ENCODE data around the gene SLC44A3.

SLC44A3 gene

DNA sequence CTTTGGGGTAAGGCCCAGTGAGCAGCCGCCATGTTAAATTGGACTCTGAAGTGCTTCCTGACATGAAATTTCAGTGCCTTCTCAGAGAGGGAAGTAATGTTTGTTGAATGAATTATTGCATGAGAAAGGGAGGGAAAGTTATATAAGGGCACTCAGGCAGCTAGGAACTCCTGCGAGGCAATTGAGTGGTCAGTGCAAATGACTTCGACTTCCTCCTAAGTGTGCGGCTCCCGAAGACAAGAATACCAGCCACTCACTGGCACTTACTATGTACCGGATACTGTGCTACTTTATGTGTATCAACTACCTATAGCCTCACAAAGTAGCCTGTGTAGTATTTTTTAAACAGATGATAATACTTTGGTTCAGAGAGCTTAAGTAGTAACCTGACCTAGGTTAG is 54.3 kb downstream of the SLC44A3 start:
- DNase-seq (ENCODE audit: low read depth in 3 of 3) = no peak

- DNase-seq (ENCODE audit: low read depth in 3 of 3) = no peak
Measured at GRCh38 chr1:94875794-94876193, 55.6 kb downstream of the SLC44A3 start.

- no peak for DNase-seq (ENCODE audit: low read depth in 3 of 3)
Measured at GRCh38 chr1:94876362-94876761, 56.2 kb downstream of the SLC44A3 start.

DNA sequence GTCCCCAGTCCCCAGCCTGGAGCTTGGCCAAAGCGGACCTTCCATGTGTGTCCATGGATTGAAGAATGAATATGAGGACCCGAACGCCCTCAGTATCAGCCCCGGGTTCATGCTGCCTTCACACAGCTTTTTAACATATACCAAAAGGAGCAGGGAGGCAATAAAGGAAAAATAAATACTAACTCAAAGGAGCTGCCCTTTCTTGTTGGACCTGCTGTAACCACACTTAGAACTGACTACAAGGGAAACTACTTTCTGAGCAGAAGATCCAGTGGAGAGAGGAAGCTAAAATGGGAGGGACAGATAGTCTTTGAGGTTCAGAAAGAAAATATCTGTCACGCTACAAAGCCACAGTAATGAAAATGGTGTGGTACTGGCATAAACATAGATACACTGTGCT is 58.2 kb downstream of the SLC44A3 start:
- DNase-seq (ENCODE audit: low read depth in 3 of 3) = no peak

DNA sequence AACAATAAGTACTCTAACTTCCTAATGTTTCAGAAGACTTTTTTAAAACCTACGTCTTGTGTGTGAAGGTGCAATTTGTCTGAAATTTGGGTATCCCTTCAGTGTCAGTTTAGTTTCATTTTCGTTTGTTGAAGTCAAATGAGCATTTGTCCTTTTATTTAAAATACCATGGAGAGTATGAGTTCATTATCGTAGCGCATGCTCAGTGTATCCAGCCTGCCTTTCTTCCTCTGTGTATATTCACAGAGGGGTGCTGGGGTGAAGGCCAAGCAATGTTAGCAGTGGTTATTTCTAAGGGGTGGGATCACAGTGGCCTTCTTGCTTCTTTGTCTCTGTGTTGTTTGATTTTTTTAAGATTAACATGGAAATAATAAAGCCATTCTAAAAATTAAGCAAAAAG is 63.5 kb downstream of the SLC44A3 start:
- DNase-seq (ENCODE audit: low read depth in 3 of 3) = no peak

DNA sequence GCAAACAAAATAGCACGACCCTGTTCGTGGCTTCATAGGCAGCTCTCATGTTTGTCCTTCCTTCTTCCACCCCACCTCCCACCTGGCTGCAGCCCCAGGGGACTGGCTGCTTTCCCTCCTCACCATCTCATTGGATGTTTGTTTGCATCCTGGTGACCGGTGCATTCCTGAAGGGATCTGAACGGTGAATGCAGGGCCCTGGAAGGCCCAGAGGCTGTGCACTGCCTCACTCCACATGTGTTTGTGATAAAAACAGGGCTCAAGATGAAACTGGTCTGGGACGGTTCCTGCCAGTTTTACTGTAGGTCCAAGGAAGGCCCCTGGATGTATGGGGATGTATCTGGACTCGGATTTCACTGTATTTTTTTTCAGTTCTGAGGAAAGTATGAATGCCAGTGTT is 63.9 kb downstream of the SLC44A3 start:
- DNase-seq (ENCODE audit: low read depth in 3 of 3) = no peak

DNA sequence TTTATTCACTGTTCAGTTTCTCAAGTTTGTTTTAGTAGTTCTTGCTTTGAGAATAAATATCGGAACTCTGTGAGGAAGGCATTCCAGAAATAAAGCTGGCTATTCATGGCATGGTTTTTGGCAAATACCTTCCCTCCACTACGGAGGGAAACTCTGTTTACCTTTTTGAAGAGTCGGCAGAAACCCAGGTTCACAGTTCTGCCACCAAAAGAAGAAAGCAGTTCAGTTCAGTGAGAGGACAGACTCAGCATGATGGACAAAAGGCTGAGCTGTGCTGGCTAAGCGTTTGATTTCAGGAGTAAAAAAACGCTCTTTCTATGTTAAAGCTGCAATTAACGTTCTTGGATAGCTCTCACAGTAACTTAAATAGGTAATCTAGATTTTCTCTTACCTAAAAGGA is 64.3 kb downstream of the SLC44A3 start:
- no peak for DNase-seq (ENCODE audit: low read depth in 3 of 3)

- no peak for DNase-seq (ENCODE audit: low read depth in 3 of 3)
Measured at GRCh38 chr1:94886361-94886760, 66.2 kb downstream of the SLC44A3 start.

DNA sequence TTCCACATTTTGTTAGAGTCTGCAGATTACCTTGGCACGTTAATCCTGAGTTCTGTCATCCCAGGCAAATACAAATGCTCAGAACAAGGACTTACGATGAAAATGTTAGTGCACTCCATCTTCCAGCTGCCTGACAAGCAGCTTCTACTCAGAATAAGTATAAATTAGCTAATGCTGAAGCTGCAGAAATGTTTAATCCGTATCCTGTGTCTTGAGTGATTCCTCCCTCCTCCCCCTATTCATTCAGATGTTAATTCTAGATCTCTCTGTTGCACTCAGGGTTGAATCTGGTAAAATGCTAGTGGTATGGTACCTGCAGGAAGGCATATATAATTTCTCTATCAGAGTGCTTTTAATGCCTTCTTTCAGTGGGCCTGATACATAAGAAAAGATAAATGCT is 66.9 kb downstream of the SLC44A3 start:
- DNase-seq (ENCODE audit: low read depth in 3 of 3) = no peak

GRCh38 chr1:94887603-94888171 is 67.5 kb downstream of the SLC44A3 start:
- DNase-seq (ENCODE audit: low read depth in 3 of 3) = no peak

DNA sequence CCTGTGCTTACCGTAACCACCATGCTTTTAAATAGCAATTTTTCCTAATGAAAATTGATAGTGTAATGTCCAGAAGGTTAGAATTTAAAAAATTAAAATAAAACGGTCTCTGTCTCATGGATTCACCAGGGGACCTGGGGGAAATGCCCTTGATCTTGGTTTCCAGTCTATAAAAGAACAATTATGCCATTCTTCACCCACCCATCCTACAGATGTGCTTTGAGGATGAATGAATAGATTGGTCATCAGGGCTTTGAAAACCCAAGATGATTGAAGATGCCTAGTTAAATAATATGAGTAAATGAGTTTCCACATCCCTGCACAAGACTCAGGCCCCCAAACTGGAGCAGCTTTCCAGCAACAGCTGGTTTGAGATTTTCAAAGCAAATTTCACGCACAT is 68.0 kb downstream of the SLC44A3 start:
- no peak for DNase-seq (ENCODE audit: low read depth in 3 of 3)

GRCh38 chr1:94892604-94893254 is 72.6 kb downstream of the SLC44A3 start:
- no peak for DNase-seq (ENCODE audit: low read depth in 3 of 3)

GRCh38 chr1:94894630-94895029 is 74.5 kb downstream of the SLC44A3 start:
- no peak for DNase-seq (ENCODE audit: low read depth in 3 of 3)

DNA sequence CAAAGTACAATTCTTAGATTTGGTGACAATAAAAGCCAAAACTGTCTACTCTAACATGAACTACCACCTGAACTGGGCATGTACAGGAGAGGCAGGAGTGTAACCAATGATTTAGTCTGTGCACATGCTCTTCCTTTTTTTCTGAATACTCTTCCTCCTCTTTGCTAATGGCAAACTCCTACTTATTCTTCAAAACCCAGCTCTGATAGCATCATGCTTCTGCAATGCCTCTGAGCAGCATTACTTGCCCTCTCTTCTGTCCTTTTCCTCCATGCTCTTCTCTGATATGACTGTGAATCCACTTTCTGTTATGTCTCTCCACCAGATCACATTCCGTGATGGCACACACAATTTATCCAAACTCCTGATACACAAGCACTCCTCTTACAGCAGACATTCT is 75.4 kb downstream of the SLC44A3 start:
- no peak for DNase-seq (ENCODE audit: low read depth in 3 of 3)

DNA sequence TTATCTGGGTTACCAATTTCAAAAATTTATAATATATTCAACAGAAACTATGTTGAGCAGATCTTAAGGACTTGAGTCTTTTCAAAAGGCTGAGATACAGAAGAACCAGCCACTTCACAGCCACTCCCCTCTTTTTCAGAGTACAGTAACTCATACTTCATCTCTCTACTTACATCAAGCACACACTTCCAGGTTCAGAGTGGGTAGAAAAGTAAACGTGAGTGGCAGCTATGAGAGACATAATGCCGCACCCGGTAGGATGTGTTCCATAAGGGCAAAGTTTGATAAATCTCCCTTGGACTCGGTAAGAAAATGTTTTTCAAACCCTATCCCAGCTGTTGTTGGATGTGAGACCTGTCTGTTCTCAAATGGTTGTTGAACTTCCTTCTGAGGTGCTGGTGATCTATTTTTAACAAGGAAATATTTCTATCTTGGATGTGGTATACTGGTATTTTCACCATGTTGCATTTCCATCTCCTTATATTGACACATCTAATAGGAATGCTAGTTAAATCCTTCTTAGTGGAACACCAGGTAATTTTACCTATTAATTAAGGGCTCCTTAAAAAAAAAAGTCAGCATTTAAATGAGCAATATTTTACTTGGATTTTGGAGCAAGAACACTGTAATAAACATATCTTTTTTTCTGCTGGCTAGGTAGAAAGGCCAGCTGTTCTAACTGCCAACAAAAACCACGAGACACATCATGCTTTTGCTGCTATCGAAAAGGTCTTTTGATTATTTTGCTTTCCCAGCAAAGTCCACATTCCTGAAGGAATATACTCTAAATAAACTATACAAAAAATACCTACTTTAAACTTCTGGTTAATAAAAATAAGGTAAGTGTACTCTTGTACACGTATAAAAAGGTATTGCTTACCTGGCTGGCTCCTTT is 78.6 kb downstream of the SLC44A3 start:
- no peak for DNase-seq (ENCODE audit: low read depth in 3 of 3)

- no peak for DNase-seq (ENCODE audit: low read depth in 3 of 3)
Measured at GRCh38 chr1:94899756-94900155, 79.6 kb downstream of the SLC44A3 start.

DNA sequence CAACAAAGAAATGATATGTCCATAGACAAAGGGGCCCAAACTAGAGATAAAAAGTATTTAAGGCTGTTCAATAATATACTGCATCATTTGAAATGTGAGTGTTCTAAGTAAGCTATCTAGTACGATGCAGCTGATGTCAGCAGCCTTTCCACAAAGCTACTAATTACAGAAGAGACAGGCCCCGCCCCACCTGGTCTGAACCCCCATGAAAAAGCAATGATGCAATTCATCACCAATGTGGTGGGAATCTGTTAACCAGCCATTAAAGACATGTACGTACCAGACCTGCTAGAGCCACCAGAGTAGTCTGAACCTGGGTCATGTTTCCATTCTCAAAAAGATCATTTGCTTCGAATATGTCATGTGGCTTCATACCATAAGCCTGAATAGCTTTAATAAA is 81.7 kb downstream of the SLC44A3 start:
- DNase-seq (ENCODE audit: low read depth in 3 of 3) = no peak

GRCh38 chr1:94903280-94904009 is 83.3 kb downstream of the SLC44A3 start:
- no peak for DNase-seq (ENCODE audit: low read depth in 3 of 3)

GRCh38 chr1:94905207-94905606 is 85.0 kb downstream of the SLC44A3 start:
- DNase-seq (ENCODE audit: low read depth in 3 of 3) = no peak

GRCh38 chr1:94906382-94906781 is 86.2 kb downstream of the SLC44A3 start:
- no peak for DNase-seq (ENCODE audit: low read depth in 3 of 3)

- DNase-seq (ENCODE audit: low read depth in 3 of 3) = no peak
Measured at GRCh38 chr1:94907136-94907535, 87.0 kb downstream of the SLC44A3 start.

DNA sequence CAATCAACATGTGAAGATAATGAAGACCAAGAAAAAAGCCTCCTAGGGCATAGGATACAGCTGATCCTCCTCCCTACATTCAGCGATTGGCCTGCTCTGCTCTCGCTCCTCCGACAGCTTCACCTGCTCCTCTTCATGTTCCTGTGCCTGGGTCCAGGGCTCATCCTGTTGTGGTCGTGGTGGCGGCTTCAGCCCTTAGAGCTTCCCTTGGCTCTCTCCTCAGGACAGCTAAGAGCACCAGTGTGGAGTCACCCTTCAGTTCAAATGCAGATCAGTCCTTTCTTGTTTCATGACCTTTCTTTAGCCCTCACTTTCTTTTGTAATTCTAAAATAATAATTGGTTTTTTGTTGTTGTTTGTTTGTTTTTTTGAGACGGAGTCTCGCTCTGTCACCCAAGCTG is 88.0 kb downstream of the SLC44A3 start:
- no peak for DNase-seq (ENCODE audit: low read depth in 3 of 3)
